T-helper 17 cell (primary cell): ENCODE measurements around the gene RTF1. TPM values are rescaled to one million over a fixed set of nuclear protein-coding genes. Genes with fewer than 3 reads are reported as not detected.
"Not testable (repeated sequence)": the region's sequence is repeated elsewhere in the genome, so short reads cannot be mapped to it uniquely, and the experiment has no call there.

ENCODE experiments used
- ATAC-seq: fragments of 150-1000 bp; cut with Tn5 transposase; 2 replicates; pipeline ENCODE4 v1.10.0; 2021; ENCODE audit warnings: mild to moderate bottlenecking, moderate library complexity
- DNase-seq, 3 donors: peaks; one replicate each; pipeline versions ENCODE4 v3.0.0 to v3.0.0-alpha.2; 2020 to 2021
- H3K9me3 ChIP-seq: one replicate; pipeline ENCODE4 v1.7.0; 2013; ENCODE audit warnings: low read length, mild to moderate bottlenecking; ENCODE audit not compliant: control insufficient read depth, poor library complexity, severe bottlenecking
- H3K27ac Mint-ChIP-seq: one replicate; pipeline ENCODE4 v1.8.0; 2022; ENCODE audit warnings: mild to moderate bottlenecking, moderate library complexity, mixed read lengths
- H3K27me3 Mint-ChIP-seq: one replicate; pipeline ENCODE4 v1.8.0; 2022; ENCODE audit warnings: mixed read lengths
- H3K36me3 Mint-ChIP-seq: one replicate; pipeline ENCODE4 v1.8.0; 2022; ENCODE audit warnings: low read depth, mixed read lengths
- H3K4me1 Mint-ChIP-seq: one replicate; pipeline ENCODE4 v1.8.0; 2022; ENCODE audit warnings: mild to moderate bottlenecking, mixed read lengths
- H3K4me3 Mint-ChIP-seq: one replicate; pipeline ENCODE4 v1.8.0; 2022; ENCODE audit warnings: mild to moderate bottlenecking, moderate library complexity, mixed read lengths
- total RNA-seq, 4 donors: library from RNA in 2 of 4; stranded (reverse) in 2 of 4; gene quantifications; one replicate each; pipeline ENCODE4 v1.2.3 and lab custom pipeline; 2022 to 2026

The RTF1 gene
- total RNA-seq (10 to 100 TPM; 42.0 TPM), total RNA-seq (lab: John Stamatoyannopoulos, UW) (62.9 to 72.3 reads per million in 2 donors)

DNA sequence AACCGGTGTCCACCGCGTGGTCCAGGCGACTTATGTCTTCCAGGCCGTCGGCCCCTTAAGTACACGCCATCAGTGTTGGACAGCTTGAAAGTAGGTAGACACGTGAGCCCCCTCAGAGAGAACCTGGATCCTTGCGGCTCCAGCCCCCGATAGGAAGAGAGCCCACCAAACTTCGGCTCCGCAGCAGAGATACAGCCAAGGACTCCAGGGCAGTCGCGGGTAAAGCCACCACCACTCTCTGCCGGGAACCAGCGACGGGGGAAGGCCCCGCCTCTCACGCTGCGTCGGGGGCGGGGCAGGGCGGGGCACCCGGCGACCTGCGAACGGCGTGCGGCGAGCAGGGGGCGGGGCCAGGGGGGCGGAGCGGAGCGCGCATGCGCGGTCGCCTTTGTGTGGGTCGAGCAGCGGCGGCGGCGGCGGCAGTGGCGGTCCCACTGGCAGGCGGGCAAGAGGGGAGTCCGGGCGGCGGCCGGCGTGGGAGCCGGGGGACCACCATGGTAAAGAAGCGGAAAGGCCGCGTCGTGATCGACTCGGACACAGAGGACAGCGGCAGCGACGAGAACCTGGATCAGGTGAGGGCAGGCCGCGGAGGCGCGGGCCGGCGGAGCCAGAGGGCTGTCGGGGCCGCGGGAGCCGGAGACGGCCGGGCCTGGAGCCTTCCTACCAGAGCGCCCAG is at the start of gene RTF1:
TSS of gene RTF1 (plus strand) at position 354 of the 676 bp plus-strand sequence. CDS start at position 375, 21 bp downstream.
- ATAC-seq = peak; percentile 97
- peak; percentile 97 to 100 (median 98) for DNase-seq
- no peaks in the 10 kb centered on the region for H3K9me3 ChIP-seq
- H3K4me1 Mint-ChIP-seq = peaks cover 34% of the 10 kb centered on the region
- H3K27me3 Mint-ChIP-seq = no peaks in the 10 kb centered on the region
- H3K36me3 Mint-ChIP-seq = no peaks in the 10 kb centered on the region
- peak within 1 kb of the TSS; percentile 92 for H3K27ac Mint-ChIP-seq
- H3K4me3 Mint-ChIP-seq = peak within 1 kb of the TSS; percentile 97

- ATAC-seq = no peak
These were observed 49.5 kb upstream of the RTF1 start for GRCh38 chr15:41367418-41367817.

GRCh38 chr15:41377978-41378377 is 38.9 kb upstream of the RTF1 start:
- ATAC-seq (no peak), DNase-seq (no peak)
- H3K9me3 ChIP-seq = no peaks in the 10 kb centered on the region
- Mint-ChIP-seq H3K27ac (no peak overlapping the region), H3K27me3 (no peaks in the 10 kb centered on the region), H3K4me3 (no peak overlapping the region), H3K4me1 (no peaks in the 10 kb centered on the region), H3K36me3 (no peaks in the 10 kb centered on the region)

More at GRCh38 chr15:41367418-41367817, 49.5 kb upstream of the RTF1 start:
- Mint-ChIP-seq H3K27me3 (no peaks in the 10 kb centered on the region), H3K4me1 (no peaks in the 10 kb centered on the region), H3K27ac (no peak overlapping the region), H3K4me3 (no peak overlapping the region), H3K36me3 (no peaks in the 10 kb centered on the region)
- no peak for DNase-seq
- H3K9me3 ChIP-seq = no peaks in the 10 kb centered on the region

DNA sequence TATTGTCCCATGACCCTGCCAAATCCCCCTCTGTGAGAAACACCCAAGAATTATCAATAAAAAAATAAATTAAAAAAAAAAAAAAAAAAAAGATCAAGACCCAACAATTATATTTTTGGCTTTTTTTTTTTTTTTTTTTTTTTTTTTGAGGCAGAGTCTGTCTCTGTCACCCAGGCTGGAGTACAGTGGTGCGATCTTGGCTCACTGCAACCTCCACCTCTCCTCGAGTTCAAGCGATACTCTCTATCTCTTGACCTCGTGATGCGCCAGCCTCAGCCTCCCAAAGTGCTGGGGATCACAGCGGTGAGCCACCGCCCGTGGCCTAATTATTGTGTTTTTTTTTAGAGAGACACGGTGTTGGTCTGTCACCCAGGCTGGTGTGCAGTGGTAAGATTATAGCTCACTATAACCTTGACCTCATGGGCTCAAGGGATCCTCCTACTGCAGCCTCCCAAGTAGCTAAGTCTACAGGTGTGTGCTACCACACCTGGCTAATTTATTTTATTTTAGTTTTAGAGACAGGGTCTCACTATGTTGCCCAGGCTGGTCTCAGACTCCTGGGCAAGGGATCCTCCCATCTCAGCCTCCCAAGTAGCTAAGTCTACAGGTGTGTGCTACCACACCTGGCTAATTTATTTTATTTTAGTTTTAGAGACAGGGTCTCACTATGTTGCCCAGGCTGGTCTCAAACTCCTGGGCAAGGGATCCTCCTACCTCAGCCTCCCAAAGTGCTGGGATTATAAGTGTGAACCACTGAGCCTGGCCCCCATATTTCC is 32.7 kb upstream of the RTF1 start:
- H3K4me3 Mint-ChIP-seq, H3K36me3 Mint-ChIP-seq, H3K27ac Mint-ChIP-seq: not testable (repeated sequence)

DNA sequence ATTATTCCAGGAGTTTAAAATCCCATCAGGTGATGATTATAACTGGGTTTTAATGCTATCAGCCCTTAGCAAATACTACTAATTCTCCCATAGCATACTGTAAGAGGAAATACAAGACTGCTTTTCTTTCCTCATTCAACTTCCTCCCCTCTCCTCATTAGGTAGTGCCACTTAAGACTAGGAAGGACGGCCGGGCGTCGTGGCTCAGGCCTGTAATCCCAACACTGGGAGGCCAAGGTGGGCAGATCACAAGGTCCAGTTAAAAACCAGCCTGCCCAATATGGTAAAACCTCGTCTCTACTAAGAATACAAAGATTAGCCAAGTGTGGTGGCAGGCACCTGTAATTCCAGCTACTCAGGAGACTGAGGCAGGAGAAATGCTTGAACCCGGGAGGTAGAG is 29.2 kb upstream of the RTF1 start:
- no peak overlapping the region for H3K4me3 Mint-ChIP-seq
- DNase-seq (no peak), ATAC-seq (no peak)
- no peaks in the 10 kb centered on the region for H3K9me3 ChIP-seq
- peaks cover 5% of the 10 kb centered on the region for H3K4me1 Mint-ChIP-seq
- H3K27ac Mint-ChIP-seq = no peak overlapping the region
- peaks cover 3% of the 10 kb centered on the region for H3K36me3 Mint-ChIP-seq
- H3K27me3 Mint-ChIP-seq = no peaks in the 10 kb centered on the region

More for the DNA sequence above, 32.7 kb upstream of the RTF1 start:
- ATAC-seq, DNase-seq, H3K4me1 Mint-ChIP-seq, H3K27me3 Mint-ChIP-seq, H3K9me3 ChIP-seq: not testable (repeated sequence)

DNA sequence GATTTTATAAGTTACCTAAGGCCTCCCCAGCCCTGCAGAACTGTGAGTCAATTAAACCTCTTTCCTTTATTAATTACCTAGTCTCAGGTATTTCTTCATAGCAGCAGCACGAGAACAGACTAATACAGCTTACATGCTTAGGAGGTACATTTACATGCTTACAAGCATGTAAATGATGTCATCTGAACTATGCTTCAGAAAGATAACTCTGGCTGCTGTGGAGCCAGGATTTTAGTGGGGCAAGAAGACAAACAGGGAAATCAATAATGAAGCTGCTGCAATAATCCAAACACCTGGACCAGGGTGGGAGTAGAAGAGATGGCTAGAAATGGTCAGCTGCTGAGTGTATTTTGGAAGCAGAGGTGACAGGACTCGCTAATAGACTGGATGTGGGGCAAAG is 24.2 kb upstream of the RTF1 start:
- peaks cover 15% of the 10 kb centered on the region for H3K4me1 Mint-ChIP-seq
- no peak overlapping the region for H3K4me3 Mint-ChIP-seq
- DNase-seq (no peak), ATAC-seq (no peak)
- no peaks in the 10 kb centered on the region for H3K27me3 Mint-ChIP-seq
- H3K9me3 ChIP-seq = no peaks in the 10 kb centered on the region
- peak overlapping the region; percentile 49 for H3K27ac Mint-ChIP-seq
- H3K36me3 Mint-ChIP-seq = peaks cover 8% of the 10 kb centered on the region

DNA sequence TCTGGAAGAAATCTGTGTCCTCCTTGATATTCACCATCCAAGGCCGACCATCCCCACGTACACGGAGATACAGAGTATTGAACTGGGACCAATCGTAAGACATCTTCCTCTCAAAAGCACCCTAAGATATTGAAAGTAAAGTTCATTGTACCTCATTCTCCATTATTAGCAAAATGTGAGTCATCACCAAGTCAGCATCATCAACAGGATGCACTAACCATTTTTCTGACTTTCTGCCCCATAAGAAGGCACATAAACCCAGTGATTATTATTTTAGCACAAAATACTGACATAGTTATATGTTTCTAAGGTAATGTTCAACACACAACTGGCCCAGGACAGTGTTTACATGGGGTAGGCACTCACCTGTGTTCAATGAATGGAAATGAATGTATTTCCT is 22.0 kb upstream of the RTF1 start:
- Mint-ChIP-seq H3K36me3 (peaks cover 8% of the 10 kb centered on the region), H3K4me1 (peaks cover 15% of the 10 kb centered on the region), H3K27ac (peak overlapping the region; percentile 19), H3K27me3 (no peaks in the 10 kb centered on the region), H3K4me3 (no peak overlapping the region)
- H3K9me3 ChIP-seq = no peaks in the 10 kb centered on the region
- DNase-seq (no peak), ATAC-seq (no peak)

DNA sequence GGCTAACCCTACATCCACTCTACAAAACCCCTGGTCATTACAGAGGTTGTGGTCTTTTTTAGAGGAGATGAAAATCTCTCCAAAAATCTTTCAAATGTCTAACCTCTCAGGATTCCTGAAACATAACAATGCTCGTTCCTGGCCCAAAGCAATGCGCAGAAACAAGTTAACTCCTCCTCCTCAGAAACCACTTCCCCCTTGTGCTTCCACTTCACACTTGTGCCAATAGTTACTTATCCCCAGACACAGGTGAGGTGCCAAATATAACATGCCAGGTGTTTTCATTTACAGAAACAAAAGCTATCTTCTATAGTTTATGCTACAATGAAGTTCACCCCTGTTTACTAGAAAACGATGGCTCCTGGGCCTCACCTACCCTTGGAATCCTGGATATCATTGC is 20.8 kb upstream of the RTF1 start:
- Mint-ChIP-seq H3K27me3 (no peaks in the 10 kb centered on the region), H3K27ac (peak overlapping the region; percentile 74), H3K4me3 (no peak overlapping the region), H3K4me1 (peaks cover 15% of the 10 kb centered on the region), H3K36me3 (peaks cover 8% of the 10 kb centered on the region)
- H3K9me3 ChIP-seq = no peaks in the 10 kb centered on the region
- ATAC-seq (no peak), DNase-seq (no peak)

GRCh38 chr15:41401904-41402267 is 15.0 kb upstream of the RTF1 start:
- H3K9me3 ChIP-seq = no peaks in the 10 kb centered on the region
- peak overlapping the region; percentile 95 for H3K27ac Mint-ChIP-seq
- ATAC-seq (no peak), DNase-seq (no peak)
- H3K4me1 Mint-ChIP-seq = peaks cover 7% of the 10 kb centered on the region
- no peaks in the 10 kb centered on the region for H3K36me3 Mint-ChIP-seq
- H3K27me3 Mint-ChIP-seq = no peaks in the 10 kb centered on the region
- H3K4me3 Mint-ChIP-seq = peak overlapping the region; percentile 93

GRCh38 chr15:41407341-41407740 is 9.6 kb upstream of the RTF1 start:
- Mint-ChIP-seq H3K27ac (no peak overlapping the region), H3K4me1 (peaks cover 7% of the 10 kb centered on the region), H3K27me3 (no peaks in the 10 kb centered on the region), H3K4me3 (no peak overlapping the region), H3K36me3 (peaks cover 2% of the 10 kb centered on the region)
- no peak for DNase-seq
- H3K9me3 ChIP-seq = no peaks in the 10 kb centered on the region
- ATAC-seq = no peak

DNA sequence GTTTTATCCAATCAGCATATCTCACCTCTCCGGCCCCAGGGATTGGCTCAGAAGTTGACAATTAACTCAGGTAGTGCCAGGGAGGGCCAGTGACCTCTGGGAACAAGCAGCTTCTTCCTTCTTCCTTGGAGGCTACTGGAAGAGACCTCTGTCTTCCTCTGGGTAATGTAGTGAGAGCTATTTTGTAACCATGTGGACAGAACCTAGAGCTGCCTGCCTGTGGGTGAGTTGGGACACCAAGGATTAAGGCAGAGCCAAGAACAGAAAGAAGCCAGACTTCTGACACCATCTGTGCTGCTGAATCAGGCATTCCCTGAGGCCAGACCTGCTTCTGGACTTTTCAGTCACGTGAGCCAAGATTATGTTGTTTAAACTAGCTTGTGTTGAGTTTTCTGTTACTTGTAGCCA is 8.7 kb upstream of the RTF1 start:
- H3K27me3 Mint-ChIP-seq = no peaks in the 10 kb centered on the region
- no peaks in the 10 kb centered on the region for H3K9me3 ChIP-seq
- peaks cover 2% of the 10 kb centered on the region for H3K36me3 Mint-ChIP-seq
- no peak overlapping the region for H3K4me3 Mint-ChIP-seq
- H3K27ac Mint-ChIP-seq = no peak overlapping the region
- DNase-seq (no peak), ATAC-seq (no peak)
- peaks cover 7% of the 10 kb centered on the region for H3K4me1 Mint-ChIP-seq

DNA sequence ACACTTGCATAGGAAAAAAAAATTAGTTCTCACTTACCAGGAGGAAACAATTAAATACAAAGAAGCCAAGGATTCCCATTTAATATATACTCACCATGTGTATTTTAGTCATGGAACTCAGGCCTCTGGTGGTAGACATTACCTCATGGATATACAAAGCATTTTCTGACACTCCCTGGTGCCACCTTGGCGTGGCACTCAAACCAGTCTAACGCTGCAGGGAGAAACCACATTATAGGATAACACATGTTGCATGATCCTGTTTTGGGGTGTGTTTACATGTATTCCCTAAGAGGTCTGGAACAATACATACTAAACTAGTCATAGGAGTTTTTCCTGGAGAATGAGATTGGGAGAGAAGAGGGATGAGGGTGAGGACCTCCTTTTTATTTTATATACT is 5.9 kb upstream of the RTF1 start:
- ATAC-seq = no peak
- no peaks in the 10 kb centered on the region for H3K9me3 ChIP-seq
- H3K27me3 Mint-ChIP-seq = no peaks in the 10 kb centered on the region
- no peak overlapping the region for H3K27ac Mint-ChIP-seq
- peaks cover 2% of the 10 kb centered on the region for H3K36me3 Mint-ChIP-seq
- no peak overlapping the region for H3K4me3 Mint-ChIP-seq
- peaks cover 6% of the 10 kb centered on the region for H3K4me1 Mint-ChIP-seq
- DNase-seq = no peak

DNA sequence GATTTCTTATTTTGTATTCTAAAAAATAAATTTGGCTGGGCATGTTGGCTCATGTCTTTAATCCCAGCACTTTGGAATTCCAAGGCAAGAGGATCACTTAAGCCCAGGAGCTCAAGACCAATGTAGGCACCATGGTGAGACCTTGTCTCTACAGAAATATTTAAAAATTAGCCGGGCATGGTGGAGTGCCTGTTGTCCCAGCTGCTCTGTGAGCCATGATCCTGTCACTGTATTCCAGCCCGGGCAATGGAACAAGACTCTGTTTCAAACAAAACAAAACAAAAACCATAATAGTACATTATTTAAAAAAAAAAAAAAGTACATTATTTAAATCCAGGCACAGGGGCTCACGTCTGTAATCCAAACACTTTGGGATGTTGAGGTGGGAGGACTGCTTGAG is 5.5 kb upstream of the RTF1 start:
- peaks cover 11% of the 10 kb centered on the region for H3K4me1 Mint-ChIP-seq
- H3K4me3 Mint-ChIP-seq = no peak overlapping the region
- peaks cover 2% of the 10 kb centered on the region for H3K36me3 Mint-ChIP-seq
- no peaks in the 10 kb centered on the region for H3K27me3 Mint-ChIP-seq
- DNase-seq = no peak
- no peak for ATAC-seq
- H3K9me3 ChIP-seq = no peaks in the 10 kb centered on the region
- H3K27ac Mint-ChIP-seq = no peak overlapping the region
